Neural progenitor cell (in vitro differentiated cells): ENCODE data around the gene ENC1.

Source experiments
- CTCF ChIP-seq: fragments of 200-600 bp; sonication (generic); IDR thresholded peaks from 2 replicates; pipeline ENCODE4 v1.5.1; 2017; ENCODE audit warnings: antibody characterized with exemption, mild to moderate bottlenecking
- EZH2 ChIP-seq: fragments of 200-600 bp; sonication (generic); IDR thresholded peaks from 2 replicates; pipeline ENCODE4 v1.6.1; 2017; ENCODE audit warnings: antibody characterized with exemption, mild to moderate bottlenecking, moderate library complexity

DNA sequence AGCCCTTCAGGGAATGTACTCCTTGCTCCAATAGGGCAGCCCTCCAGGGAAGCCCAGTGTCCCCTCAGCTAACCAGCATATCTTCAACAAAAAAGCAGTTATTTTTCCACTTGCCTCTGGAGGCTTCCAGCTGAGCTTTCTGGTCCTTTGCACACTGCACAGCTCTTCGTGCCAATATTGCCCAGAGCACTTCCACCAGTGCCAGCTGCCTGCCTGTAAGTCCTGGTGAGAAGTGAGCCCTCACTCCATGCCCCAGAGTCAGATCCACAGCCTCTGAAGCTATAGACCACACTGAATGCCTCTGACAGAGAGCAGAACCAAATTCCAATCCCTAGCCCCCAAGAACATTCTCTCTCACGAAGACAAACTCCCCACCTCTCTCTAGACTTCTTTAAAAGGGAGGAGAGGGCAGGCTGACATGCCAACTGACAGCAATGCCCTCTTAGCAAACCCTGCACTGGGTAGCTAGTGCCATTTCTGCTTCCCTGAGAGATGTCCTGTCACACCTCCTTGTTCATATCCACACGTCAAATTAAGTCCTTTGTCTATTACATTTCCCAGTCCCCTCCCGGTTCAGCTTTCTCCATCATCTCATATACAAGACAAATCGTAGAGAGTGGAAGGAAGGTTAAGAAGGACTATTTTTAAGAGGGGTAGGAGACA lies 31.8 kb upstream of the ENC1 start:
- TF ChIP-seq EZH2 (no peak), CTCF (no peak)
